GM13977 (cell line): ENCODE results near the gene GRPEL2.
A peak's percentile ranks its signal among the peaks of the same experiment; 100 is the strongest.

ENCODE experiments used
- DNase-seq: peaks from one replicate; pipeline ENCODE4 v3.0.0; 2012; ENCODE audit warnings: low spot score
- in situ Hi-C: fragments of 300-500 bp; cut with MboI; formaldehyde crosslinking; loops from one replicate; pipeline ENCODE4 v1.12.0; 2022; ENCODE audit warnings: low sequenced_read_pairs, low pct_unique_long_range_greater_than_20kb, mixed read lengths, inconsistent platforms; ENCODE audit not compliant: unreplicated experiment
- TF ChIP-seq, protein P1 (sequence below): IDR thresholded peaks from 2 replicates; pipeline ENCODE4 v1.5.1; 2012; ENCODE audit warnings: mild to moderate bottlenecking, control low read depth; ENCODE audit not compliant: insufficient read depth; ENCODE audit errors: extremely low read depth, missing control alignments

Gene GRPEL2

GRCh38 chr5:149310488-149310887, 34.8 kb upstream of the GRPEL2 start:
- in situ Hi-C loops: no loop called here
- TF ChIP-seq, protein P1, sequence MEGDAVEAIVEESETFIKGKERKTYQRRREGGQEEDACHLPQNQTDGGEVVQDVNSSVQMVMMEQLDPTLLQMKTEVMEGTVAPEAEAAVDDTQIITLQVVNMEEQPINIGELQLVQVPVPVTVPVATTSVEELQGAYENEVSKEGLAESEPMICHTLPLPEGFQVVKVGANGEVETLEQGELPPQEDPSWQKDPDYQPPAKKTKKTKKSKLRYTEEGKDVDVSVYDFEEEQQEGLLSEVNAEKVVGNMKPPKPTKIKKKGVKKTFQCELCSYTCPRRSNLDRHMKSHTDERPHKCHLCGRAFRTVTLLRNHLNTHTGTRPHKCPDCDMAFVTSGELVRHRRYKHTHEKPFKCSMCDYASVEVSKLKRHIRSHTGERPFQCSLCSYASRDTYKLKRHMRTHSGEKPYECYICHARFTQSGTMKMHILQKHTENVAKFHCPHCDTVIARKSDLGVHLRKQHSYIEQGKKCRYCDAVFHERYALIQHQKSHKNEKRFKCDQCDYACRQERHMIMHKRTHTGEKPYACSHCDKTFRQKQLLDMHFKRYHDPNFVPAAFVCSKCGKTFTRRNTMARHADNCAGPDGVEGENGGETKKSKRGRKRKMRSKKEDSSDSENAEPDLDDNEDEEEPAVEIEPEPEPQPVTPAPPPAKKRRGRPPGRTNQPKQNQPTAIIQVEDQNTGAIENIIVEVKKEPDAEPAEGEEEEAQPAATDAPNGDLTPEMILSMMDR: no peak
- no peak for DNase-seq

DNA sequence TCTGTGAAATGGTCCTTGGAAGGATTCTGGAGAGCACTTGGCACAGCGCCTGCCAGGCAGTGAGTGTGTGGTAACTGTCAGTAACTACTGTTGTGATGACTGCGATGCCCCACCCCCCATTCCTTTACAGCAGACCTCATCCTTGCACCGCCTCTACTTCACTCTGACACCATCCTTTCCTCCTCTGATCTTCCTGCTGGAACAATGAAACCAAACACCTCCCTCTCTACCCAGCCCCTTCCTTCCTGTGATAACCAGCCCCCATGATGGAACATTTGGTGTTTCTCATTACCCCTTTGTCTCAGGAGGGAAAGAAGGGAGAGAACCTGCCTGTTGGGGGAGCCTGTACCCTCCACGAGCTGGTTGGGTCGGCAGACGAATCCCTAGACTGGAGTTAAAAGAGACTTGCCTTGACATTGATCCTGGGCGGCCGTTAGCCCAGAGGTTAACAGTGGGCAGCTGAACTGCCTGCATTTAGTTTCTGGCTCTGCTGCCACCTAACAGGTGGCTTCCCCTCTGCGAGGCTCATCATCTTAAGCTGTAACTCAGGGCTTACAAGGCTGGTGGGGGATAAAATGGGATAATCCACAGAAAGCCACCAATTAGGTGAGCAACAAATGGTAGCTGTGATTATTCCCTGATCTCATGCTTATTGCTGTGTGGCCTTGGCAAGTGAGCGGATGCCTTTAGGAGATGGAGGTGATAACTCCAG, 34.2 kb upstream of the GRPEL2 start:
- in situ Hi-C loops: no loop called here
- TF ChIP-seq, protein P1: no peak
- DNase-seq: no peak

DNA sequence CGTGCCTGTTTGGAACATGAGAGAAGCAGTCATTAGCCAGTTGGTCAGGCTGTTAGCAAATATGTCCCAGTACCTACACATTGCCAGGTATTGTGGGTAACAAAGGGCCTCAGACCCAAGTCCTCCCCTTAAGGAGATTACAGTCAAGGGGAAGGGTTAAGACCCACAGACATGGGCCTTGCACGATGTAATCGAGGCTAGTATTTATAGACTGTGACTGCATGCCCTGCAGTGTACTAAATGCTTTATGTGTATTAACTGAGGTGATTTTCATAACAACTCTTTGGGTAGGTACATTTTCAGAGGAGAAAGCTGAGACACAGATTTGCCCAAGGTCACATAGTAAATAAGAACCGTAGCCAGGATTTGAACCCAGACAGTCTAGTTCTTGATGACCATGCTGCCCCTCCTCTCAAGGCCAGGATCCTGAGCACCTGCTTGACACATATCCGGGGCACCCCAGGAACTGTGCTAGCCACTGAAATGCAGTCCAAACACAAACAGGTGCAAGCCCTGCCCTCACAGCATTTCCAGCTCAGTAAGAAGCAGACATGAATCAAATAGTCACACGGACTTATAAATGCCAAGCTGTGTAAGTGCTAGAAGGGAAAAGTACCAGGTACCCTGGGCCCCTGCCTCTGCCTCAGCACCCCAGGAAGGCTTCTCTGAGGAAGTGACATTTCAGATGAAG, 32.0 kb upstream of the GRPEL2 start:
- DNase-seq: no peak
- in situ Hi-C loops: no loop called here
- TF ChIP-seq, protein P1: no peak

GRCh38 chr5:149314571-149315111, 30.7 kb upstream of the GRPEL2 start:
- TF ChIP-seq, protein P1: no peak
- DNase-seq: no peak
- in situ Hi-C loops: no loop called here

DNA sequence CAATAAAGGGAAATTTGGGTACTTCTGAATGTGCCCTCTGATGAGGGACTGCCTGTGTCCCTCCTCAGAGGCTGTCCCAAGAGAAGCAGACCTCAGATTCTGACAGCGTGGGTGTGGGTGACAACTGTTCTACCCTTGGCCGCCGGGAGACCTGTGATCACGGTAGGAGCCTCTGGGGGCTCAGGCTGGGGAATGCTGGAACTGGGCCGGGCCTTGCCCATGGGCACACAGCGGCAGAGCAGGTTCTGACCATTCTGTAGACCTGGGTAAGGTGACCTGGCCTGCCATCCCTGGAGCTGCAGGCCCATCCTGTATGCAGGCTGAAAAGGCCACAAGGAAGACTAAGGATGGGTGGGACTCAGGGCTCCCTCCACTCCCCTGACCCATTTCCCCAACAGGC, 29.5 kb upstream of the GRPEL2 start:
- no peak for DNase-seq
- in situ Hi-C loops: no loop called here
- TF ChIP-seq, protein P1: no peak

DNA sequence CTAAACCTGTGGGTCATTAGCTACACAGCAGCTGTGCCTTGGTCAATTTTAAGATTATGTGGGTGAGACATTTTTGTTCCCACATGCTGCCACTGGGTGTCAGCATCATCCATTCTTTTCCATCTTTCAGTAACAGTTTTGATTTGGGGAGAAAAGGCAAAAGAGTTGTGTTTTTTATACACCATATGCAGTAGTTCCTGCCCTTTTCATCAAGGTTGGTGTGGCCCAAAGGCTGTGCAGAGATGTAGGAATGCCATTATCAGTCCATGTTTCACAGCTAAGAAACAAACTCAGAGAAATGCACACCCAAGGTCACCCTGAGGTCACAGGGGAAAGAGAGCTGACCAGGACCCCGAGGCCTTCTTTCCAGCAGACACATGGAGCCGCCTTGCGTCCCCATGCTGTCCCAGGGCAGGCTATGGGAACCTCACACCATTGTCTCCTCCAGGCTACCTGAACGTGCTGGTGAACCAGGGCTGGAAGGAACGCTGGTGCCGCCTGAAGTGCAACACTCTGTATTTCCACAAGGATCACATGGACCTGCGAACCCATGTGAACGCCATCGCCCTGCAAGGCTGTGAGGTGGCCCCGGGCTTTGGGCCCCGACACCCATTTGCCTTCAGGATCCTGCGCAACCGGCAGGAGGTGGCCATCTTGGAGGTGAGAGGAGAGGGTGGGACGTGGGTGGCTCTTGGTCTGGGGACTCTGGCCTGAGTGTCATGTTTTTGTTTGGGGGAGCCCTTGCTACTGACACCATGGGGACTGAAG, 27.8 kb upstream of the GRPEL2 start:
- DNase-seq: peak; percentile 76
- in situ Hi-C loops: no loop called here
- TF ChIP-seq, protein P1: peak; percentile 75
